ENCODE measurements around the gene ZNF540. TPM values are rescaled to one million over a fixed set of nuclear protein-coding genes. Genes with fewer than 3 reads are reported as not detected.
"Not testable (repeated sequence)": the region's sequence is repeated elsewhere in the genome, so short reads cannot be mapped to it uniquely, and the experiment has no call there.

The ZNF540 gene
- total RNA-seq, 1 donor from 2014 or later = 1.1 TPM

DNA sequence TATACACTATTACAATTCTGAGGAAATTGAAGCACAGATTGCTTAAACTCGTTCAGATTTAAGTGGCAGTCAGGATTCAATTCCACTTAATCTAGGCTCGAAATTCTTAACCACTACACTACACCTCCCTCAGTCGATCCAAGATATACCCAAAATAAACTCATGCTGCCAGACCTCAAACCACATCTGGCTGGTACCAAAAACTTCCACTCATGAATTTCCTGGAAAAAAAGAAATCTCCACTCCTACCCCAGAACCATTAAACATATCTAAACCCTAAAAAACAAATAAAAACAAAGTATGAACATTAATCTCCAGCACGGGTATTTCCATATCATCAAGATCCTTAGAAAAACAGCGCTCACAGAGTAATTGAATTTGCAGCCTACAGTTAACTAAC is 59.4 kb downstream of the ZNF540 start:
- DNase-seq (ENCODE audit: extremely low spot score, unreplicated experiment) = no peak
- peak overlapping the region; percentile 93 for H3K27ac Mint-ChIP-seq

DNA sequence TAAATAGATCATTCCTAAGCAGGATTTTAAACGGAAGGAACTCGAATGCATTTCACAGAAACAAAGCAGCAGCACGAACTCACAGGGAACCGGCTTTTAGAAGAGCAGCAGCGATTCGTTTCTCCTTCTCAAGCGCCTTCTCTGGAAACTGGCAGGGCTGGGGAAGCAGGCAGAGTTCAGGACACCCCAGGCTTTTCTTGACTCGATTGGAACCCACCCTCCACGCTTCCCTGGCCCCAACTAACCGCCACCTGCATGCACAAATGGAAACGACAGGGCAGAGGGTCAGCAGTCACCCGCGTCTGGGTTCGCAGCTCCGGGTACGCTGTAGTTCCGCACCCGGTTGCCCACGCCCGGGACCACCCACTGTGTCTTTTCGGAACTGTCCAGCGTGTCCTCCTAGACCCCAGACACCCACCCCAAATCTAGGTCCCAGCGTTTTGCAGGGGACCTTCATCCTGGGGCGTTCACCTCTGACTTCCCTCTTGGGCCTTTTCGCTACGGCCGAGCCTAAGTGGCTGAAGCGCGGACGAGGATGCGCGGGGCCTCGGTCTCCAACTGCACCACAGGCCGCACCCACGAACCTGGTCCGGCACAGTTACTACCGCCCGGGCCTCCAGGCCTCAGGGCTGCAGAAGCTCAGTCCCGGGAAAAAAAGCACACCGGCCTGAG is 60.1 kb downstream of the ZNF540 start:
- Mint-ChIP-seq H3K36me3 (peaks cover 8% of the 10 kb centered on the region), H3K4me3 (peak overlapping the region; percentile 90), H3K4me1 (ENCODE audit: unreplicated experiment) (peaks cover 9% of the 10 kb centered on the region), H3K9me3 (no peaks in the 10 kb centered on the region), H3K27me3 (no peaks in the 10 kb centered on the region), H3K27ac (peak overlapping the region; percentile 93)
- no peak for DNase-seq (ENCODE audit: extremely low spot score, unreplicated experiment)
- TF ChIP-seq, protein P1, sequence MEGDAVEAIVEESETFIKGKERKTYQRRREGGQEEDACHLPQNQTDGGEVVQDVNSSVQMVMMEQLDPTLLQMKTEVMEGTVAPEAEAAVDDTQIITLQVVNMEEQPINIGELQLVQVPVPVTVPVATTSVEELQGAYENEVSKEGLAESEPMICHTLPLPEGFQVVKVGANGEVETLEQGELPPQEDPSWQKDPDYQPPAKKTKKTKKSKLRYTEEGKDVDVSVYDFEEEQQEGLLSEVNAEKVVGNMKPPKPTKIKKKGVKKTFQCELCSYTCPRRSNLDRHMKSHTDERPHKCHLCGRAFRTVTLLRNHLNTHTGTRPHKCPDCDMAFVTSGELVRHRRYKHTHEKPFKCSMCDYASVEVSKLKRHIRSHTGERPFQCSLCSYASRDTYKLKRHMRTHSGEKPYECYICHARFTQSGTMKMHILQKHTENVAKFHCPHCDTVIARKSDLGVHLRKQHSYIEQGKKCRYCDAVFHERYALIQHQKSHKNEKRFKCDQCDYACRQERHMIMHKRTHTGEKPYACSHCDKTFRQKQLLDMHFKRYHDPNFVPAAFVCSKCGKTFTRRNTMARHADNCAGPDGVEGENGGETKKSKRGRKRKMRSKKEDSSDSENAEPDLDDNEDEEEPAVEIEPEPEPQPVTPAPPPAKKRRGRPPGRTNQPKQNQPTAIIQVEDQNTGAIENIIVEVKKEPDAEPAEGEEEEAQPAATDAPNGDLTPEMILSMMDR (conservative IDR thresholded peaks at IDR 0.05) = no peak

More for the DNA sequence above, 59.4 kb downstream of the ZNF540 start:
- Mint-ChIP-seq H3K36me3 (peaks cover 14% of the 10 kb centered on the region), H3K4me3 (peak overlapping the region; percentile 90), H3K9me3 (no peaks in the 10 kb centered on the region), H3K4me1 (ENCODE audit: unreplicated experiment) (peaks cover 9% of the 10 kb centered on the region), H3K27me3 (no peaks in the 10 kb centered on the region)
- TF ChIP-seq, protein P1 (conservative IDR thresholded peaks at IDR 0.05) = no peak

DNA sequence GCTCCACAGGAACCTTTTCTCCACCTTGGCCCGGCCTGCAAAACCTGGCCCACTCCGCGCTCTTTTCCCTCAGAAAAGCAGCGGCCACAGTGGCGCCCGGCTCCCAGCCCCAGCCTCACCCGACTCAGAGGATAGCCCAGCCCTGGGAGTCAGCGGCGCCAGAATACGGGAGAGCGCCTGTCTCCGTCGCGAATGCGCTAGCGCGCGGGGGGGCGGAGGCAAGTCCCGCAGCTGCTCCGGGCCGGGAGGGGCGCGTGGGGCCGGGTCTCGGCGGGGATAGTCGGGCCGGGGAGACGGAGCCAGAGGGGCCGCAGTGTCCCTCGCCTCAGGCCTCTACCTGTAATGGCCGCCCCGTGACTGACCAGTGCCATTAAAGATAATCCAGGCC is 60.6 kb downstream of the ZNF540 start, which contains the start of gene ZFP30:
Gene ZFP30 (minus strand): TSS at position 165 of the 388 bp plus-strand sequence. CDS start 7,643 bp downstream, outside the sequence.
- TF ChIP-seq, protein P1 (conservative IDR thresholded peaks at IDR 0.05) = no peak
- H3K9me3 Mint-ChIP-seq = no peaks in the 10 kb centered on the region
- H3K4me1 Mint-ChIP-seq (ENCODE audit: unreplicated experiment) = peaks cover 9% of the 10 kb centered on the region
- no peaks in the 10 kb centered on the region for H3K27me3 Mint-ChIP-seq
- peak within 1 kb of the TSS; percentile 93 for H3K27ac Mint-ChIP-seq
- H3K4me3 Mint-ChIP-seq = peak within 1 kb of the TSS; percentile 90
- peak; percentile 95 for DNase-seq (ENCODE audit: extremely low spot score, unreplicated experiment)
- peaks cover 4% of the 10 kb centered on the region for H3K36me3 Mint-ChIP-seq

DNA sequence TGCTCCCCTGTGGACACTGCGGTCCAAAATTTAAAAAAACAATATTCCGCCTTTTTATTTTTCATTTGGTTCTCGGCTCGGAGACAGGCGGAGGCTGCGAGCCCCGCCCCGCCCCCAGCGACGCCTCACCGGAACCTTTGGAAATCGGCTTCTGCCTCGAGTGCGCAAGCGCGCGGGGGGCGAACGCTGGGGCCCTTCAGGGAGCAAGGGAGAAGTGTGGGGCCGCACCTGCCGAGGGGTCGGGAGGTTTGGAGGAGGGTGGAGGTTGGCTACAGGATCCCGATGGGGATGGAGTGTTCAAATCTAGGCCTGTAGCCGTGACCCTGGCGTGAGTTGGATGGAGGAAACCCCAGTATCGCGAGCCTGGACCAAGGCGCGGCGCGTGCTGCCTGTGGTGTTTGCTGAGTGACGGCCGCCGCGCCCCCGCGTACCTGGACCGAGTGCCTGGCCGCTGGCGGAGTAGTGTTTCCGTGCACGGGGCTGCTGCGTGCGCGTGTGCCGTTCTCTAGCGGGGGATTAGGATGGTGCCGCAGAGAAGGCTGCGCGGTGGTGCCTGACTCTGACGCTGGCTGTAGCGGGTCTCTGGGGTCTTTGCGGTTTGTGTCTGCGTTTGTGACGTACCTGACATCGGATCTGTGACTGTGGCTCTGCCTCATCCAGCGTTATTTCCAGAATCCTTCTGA is 61.2 kb downstream of the ZNF540 start:
- Mint-ChIP-seq H3K27ac (peak overlapping the region; percentile 93), H3K36me3 (peaks cover 4% of the 10 kb centered on the region), H3K27me3 (no peaks in the 10 kb centered on the region), H3K4me3 (peak overlapping the region; percentile 90), H3K4me1 (ENCODE audit: unreplicated experiment) (peaks cover 9% of the 10 kb centered on the region), H3K9me3 (no peaks in the 10 kb centered on the region)
- DNase-seq (ENCODE audit: extremely low spot score, unreplicated experiment) = peak; percentile 89
- TF ChIP-seq, protein P1 (conservative IDR thresholded peaks at IDR 0.05) = no peak

DNA sequence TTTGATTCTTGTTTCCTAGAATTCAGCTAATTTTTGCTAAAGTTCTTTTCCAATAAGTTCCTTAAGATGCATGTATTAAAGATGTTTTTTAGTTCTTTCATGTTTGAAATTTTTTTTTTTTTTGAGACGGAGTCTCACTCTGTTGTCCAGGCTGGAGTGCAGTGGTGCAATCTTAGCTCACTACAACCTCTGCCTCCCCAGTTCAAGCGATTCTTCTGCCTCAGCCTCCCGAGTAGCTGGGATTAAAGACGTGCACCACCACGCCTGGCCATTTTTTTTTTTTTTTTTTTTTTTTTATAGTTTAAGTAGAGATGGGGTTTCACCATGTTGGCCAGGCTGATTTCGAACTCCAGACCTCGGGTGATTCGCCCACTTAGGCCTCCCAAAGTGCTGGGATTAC is 62.5 kb downstream of the ZNF540 start:
- H3K27me3 Mint-ChIP-seq; H3K9me3 Mint-ChIP-seq; H3K27ac Mint-ChIP-seq; H3K4me1 Mint-ChIP-seq (ENCODE audit: unreplicated experiment); H3K36me3 Mint-ChIP-seq; DNase-seq (ENCODE audit: extremely low spot score, unreplicated experiment): not testable (repeated sequence)
- H3K4me3 Mint-ChIP-seq = peak overlapping the region; percentile 90

Other genes with a start within 250 kb of the ZNF540 start
- gene ZNF527, start 223.8 kb upstream of the ZNF540 start, total RNA-seq (ENCODE audit: low replicate concordance) = 6.5 and 8.7 TPM in 2 replicates
- 1.4 and 8.3 TPM in 2 replicates for gene ZNF569, start 127.4 kb upstream of the ZNF540 start, total RNA-seq (ENCODE audit: low replicate concordance)
- 6.6 and 9.2 TPM in 2 replicates for gene ZNF570, start 125.5 kb upstream of the ZNF540 start, total RNA-seq (ENCODE audit: low replicate concordance)
- gene ZNF793, start 87.9 kb upstream of the ZNF540 start, total RNA-seq (ENCODE audit: low replicate concordance) = 13.6 and 20.5 TPM in 2 replicates
- 4.4 and 4.9 TPM in 2 replicates for gene ZNF571, start 84 bp upstream of the ZNF540 start, total RNA-seq (ENCODE audit: low replicate concordance)
- gene ZFP30, start 60.6 kb downstream of the ZNF540 start, total RNA-seq (ENCODE audit: low replicate concordance) = 14.5 and 28.1 TPM in 2 replicates
- 24.0 and 24.1 TPM in 2 replicates for gene ZNF607, start 124.9 kb downstream of the ZNF540 start, total RNA-seq (ENCODE audit: low replicate concordance)
- 8.9 and 12.5 TPM in 2 replicates for gene ZNF573, start 184.7 kb downstream of the ZNF540 start, total RNA-seq (ENCODE audit: low replicate concordance)

Measured in type B pancreatic cell (in vitro differentiated cells).